ENCODE measurements around the gene SPAAR.
"Not testable (repeated sequence)": the region's sequence is repeated elsewhere in the genome, so short reads cannot be mapped to it uniquely, and the experiment has no call there.

Gene SPAAR, protein sequence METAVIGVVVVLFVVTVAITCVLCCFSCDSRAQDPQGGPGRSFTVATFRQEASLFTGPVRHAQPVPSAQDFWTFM

DNA sequence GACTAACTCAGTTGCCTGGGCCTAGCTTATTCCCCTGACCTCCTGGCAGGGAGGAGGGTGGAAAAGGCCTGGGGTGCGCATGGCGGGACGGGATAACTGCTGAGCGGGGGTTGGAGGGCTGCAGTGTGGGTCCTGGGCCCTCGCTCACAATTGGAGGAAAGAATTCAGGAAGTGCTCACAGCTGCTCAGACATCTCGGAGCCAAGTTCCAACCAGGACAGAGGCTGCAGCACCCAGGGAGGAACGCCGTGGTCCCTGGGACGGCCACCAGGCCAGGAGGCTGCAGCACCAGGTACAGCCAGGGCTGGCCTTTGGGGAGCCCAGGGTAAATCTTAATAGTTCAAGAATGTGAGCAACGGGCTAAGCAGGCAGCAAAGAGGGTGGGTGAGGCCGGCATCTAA, at the start of gene SPAAR:
Gene SPAAR (plus strand): TSS at position 217 of the 400 bp plus-strand sequence. CDS start 974 bp downstream, outside the sequence.
- DNase-seq = no peak

DNA sequence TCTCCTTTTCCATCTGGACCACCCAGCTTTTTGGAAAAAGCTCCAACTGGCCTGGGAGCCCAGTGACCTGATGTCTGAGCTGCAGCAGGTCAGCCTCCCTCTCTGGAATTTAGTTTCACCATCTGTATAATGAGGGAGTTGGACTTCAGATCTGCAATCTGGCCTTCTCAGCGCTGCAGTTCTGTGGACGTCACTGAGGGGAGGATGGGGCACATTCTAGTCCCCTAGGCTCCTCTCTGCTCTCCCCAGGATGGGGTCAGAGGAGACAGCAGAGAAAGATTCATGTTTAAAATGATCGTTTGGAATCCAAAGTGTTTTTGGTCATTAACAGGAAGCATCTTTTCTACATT, 49.3 kb upstream of the SPAAR start:
- no peak for DNase-seq

DNA sequence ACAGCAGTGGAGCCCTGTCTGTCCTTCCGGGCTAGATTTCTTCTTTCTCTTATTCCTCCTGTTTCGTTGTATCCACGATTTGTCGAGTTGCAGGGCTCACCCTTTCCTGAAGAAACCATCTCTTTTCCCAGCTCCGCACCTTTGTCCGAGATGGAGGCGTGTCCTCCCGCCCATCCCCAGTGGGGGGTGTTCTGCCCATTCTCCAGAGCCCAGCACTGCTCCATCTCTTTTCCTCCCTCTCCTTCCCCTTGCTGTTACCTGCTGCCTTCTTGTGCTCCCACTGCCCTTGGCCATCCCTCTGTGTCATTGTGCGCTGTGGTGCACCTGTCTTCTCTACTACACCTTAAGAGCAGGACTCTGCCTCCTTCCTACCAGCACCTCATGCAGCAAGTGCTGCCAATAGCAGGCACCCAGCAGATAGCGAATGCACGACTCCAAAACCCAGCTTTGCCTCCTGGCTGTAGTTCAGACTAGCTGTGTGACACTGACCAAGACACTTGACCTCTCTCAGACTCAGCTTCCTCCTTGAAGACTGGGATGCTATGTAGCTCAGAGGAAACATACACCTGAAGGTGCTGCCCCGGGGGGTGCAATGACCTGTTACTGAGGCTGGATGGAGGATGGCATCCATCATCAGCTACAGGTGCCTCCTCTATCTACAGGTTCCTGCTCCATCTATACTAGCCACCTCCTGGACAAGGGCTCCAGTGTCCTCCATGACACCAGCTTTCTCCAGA, 48.0 kb upstream of the SPAAR start:
- no peak for DNase-seq

DNA sequence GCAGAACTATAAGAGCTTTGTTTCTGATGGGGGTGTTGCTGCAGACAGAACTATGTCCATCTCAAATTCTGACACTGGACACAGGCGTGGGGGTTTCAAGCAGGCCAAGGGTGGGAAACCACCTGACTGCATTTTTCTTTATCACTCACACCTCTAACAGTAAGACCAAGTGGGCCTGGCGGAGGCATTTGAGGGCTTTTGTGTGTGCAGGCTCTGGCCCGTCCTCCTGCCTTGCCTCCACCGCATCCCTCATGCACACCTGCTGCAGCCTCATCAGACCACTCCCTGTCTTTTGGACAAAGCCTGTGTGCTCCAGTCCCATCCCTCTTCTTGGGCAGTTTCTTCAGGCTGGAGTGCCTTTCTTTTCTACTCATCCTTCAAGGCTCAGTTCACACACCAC, 47.0 kb upstream of the SPAAR start:
- no peak for DNase-seq

DNA sequence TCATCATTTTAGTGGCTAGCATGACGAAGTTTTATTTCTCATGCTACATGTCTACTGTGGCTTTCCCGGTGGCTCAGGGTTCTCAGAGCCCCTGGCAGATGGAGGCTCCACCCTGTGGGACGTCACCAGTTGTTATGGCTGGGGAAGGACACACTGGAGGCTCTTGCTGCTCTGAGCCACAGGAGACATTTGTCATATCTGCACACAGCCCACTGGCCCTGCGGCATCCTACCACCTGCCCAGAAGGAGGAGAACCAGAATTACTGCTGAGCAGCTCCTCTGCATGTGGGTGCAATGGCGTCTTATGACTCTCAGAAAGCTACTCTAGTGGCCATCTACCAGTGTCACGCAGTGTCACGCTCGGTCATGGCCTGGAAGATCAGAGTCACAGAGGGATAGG, 45.7 kb upstream of the SPAAR start:
- DNase-seq = no peak

- DNase-seq = no peak
Observed at GRCh38 chr9:35864695-35865255, 44.5 kb upstream of the SPAAR start.

DNA sequence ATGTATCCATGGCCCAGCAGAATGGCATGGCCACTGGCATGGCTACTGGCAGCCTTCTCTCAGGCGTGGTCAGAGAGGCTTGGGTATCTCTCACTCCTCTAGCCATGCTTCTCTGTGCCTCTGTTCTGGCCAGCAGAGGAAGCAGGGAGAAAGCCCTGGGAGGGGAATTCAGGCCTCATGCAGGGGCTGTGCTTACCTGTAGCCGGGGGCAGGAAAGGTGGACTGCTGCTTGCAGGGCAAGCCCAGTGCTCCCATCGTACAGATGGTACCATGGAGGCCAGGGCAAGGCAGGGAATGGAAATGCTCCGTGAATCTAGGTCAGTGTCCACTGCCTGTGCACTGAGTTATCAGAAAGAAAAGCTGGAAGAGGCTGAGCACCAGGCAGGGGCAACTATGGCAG, 41.8 kb upstream of the SPAAR start:
- DNase-seq = no peak

GRCh38 chr9:35868933-35869332, 40.4 kb upstream of the SPAAR start:
- DNase-seq = no peak

DNA sequence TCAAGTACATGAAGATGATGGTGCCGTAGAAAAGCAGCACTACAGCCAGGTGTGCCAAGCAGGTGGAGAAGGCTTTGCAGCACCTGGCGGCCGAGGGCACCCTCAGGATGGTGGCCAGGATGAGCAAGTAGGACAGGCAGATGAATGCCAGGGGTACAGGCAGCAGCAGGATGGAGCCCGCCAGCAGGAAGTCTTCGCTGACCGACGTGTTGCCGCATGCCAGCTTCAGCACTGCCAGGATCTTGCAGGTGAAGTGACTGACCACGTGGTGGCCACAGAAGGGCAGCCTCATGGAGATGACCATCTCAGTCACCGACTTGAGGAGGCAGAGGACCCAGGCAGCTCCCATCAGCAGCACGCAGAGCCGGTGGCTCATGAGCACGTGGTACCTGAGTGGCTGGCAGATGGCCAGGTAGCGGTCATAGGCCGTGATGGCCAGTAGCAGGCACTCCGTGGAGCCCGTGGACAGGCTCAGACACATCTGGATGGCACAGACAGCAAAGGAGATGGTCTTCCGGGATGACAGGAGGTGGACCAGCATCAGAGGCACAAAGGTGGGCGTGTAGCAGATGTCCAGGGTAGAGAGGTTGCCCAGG, 39.6 kb upstream of the SPAAR start:
- DNase-seq = no peak

DNA sequence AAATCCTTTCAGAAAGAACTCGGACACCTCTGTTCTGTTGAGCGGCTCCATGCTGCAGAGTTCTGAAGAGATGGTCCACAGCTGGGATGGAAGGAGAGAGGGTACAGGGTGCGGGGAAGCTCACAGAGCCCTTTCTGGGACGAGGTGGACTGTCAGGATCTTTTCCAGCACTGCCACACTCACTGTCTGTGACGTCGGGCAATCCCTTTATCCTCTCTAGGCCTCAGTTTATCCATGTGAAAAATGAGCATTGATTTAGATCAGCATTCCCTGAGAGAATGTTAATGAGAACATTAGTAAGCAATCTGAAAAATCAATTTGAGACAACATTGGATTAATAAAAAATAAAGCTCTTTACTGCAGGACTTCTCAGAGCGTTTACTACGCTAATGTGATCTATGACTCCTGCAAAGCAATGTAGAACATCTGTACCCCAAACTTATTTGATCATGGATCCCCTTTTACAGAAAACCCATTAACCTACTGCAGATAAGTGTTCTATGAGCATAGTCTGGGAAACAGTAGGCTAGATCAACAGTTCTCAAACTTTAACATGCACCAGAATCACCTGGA, 38.9 kb upstream of the SPAAR start, which contains the start of gene OR13J1:
Gene OR13J1 (minus strand): TSS at position 51 of the 573 bp plus-strand sequence. CDS start 0 bp downstream, at position 51.
- DNase-seq = no peak

- DNase-seq = no peak
Observed at GRCh38 chr9:35871545-35871944, 37.7 kb upstream of the SPAAR start.

DNA sequence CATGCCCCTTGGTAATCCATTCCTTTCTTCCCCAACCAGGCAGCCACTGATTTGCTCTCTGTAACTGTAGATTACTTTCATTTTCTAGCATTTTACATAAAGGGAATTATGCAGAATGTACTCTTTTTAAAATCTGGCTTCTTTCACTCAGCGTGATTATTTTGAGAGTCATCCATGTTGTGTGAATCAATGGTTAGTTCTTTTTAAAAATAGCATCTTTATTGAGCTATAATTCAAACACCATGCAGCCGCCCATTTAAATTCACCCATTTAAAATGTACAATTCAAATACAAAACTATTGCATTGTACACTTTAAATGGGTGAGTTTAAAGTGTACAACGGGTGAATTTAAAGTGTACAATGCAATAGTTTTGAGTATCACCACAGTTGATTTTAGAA, 36.8 kb upstream of the SPAAR start:
- DNase-seq = no peak

GRCh38 chr9:35882263-35882848, 26.9 kb upstream of the SPAAR start:
- peak; percentile 79 for DNase-seq

DNA sequence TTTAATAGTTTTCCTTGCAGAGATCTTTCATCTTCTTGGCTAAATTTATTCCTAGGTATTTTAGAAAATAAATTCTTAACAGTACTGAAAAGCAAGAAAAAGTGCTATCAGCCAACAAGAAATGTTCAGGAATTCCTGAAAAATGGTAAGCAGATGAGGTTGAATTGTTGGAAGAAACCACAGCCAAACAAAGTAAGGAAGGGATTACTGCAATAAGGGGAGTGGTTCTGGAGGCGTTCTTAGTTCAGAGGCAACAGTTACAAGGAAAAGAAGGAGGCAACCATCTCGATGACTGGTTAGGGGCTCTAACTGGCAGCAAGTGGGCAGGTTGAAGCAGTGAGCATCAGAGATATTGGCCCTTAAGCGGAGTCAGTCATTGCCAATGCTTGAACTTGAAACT, 26.3 kb upstream of the SPAAR start:
- DNase-seq = no peak

GRCh38 chr9:35884908-35885307, 24.4 kb upstream of the SPAAR start:
- not testable (repeated sequence) for DNase-seq

- DNase-seq = no peak
Observed at GRCh38 chr9:35891646-35892045, 17.6 kb upstream of the SPAAR start.

DNA sequence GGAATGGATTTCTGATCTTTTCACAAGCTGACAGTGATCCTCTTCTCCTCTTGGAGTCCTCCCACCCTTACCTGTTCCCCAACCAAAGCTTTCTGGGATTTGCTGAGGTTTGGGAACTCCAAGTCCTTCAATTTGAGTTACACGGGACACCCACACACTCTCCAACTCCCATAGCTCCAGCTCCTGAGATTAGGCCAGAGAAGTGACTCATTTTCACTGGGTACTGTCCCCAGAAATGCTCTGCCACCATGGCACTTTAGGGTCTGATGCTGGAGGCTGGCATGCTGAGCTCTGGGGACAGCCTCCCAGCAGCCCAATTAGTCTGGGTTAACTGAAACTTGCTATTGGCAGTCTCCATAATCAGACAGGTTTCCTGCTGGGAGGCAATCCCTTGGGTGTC, 17.2 kb upstream of the SPAAR start:
- DNase-seq = no peak

GRCh38 chr9:35896570-35896969, 12.7 kb upstream of the SPAAR start:
- DNase-seq = no peak

GRCh38 chr9:35897376-35898099, 11.8 kb upstream of the SPAAR start:
- not testable (repeated sequence) for DNase-seq

DNA sequence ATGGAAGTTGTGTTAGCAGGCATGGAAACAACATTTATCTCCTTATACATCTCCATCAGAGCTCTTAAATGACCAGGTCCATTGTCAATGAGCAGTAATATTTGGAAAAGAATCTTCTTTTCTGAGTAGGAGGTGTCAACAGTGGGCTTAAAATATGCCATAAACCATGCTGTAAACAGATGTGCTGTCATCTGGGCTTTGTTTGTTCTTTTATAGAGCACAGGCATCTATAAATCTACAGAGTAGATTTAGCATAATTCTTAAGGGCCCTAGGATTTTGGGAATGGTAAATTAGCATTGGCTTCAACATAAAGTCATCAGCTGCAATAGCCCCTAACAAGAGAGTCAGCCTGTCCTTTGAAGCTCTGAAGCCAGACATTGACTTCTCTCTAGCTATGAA, 11.0 kb upstream of the SPAAR start:
- DNase-seq = no peak

- no peak for DNase-seq
Observed at GRCh38 chr9:35899021-35899420, 10.3 kb upstream of the SPAAR start.

DNA sequence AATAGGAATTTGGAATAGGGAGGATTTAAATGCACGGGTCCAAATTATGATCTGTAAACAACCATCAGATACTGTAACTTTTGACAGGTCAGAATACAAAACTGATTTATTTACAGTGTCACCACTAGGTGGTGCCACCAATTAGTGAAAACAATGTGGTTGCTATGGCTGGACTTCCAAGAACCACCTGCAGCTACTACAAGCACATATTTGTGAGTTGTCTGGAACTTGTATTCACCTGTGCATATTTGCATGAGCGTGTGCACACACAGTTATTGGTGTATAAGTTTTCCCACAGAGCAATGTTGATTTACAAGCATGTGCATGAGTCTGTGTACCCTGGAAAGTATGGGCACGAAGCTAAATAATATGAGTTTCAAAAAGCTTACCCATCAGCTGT, 6.2 kb upstream of the SPAAR start:
- DNase-seq = peak; percentile 38

DNA sequence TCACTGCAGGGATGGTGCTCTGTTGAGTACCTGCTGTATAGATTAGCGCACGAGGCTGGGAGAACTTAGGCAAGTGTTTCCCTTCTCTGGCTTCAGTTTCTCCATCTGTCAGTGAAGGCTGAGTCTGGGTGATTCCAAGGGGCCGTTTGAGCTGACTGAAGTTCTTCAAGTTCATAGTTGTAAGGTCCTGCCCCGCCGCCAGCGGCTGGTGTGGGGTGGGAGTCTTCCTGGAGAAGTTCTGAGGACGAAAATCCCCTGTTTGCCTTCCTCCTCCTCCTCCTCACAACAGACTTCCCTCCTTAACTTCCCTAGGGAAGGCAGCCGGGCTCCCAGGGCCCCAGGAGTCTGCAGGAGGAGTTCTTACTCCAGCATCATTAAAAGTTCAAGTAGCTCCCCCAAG, 5.0 kb upstream of the SPAAR start:
- DNase-seq = no peak

Data from activated T-cell treated with anti-CD3 and anti-CD28 coated beads for 4 hours (primary cell).